Hematopoietic multipotent progenitor cell treated with erythropoietin and hydrocortisone succinate and interleukin-3 and kit ligand, for 15 days (in vitro differentiated cells): ENCODE measurements around the gene PRDM5.

Experiments
- DNase-seq: peaks from one replicate; pipeline ENCODE4 v3.0.0-alpha.2; 2015; ENCODE audit warnings: low spot score

Gene PRDM5

GRCh38 chr4:120819805-120820437, 102.6 kb downstream of the PRDM5 start:
- DNase-seq = no peak

GRCh38 chr4:120816296-120816965, 106.1 kb downstream of the PRDM5 start:
- no peak for DNase-seq

DNA sequence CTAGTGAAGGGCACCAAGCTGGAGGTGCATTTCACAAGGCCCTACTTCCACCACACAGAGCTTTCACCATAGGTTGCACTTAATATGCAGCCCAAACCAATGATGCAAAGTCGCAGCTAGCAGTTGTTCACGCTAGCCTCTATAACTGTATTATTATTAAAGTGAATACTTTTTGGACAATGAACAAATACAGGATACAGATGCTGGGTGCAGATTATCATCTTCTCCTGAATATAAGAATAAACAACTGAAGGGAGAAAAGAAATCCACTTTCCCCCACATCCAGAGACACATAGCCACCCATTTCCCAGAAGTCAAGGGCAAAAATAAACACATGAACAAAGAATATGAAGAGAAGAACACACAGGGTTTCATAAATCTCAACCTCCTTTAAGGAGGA, 107.2 kb downstream of the PRDM5 start:
- DNase-seq = no peak

DNA sequence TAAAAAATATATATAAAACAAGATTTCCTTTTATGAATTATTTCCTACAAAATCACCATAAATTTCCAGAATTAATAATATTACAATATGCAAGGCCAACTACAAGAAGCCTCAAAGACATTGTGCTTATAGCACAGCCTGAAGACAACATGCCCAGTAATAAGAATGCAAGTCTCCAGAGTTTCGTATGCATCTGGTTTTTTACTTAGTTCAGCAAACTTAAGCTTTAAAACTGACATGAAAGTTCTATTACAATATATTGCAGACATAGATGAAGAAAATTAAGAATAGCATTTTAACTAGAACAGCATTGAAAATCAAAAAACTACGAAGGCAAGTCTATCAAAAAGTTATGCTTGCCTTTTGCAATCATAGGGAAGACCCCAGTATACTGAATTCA, 107.6 kb downstream of the PRDM5 start:
- no peak for DNase-seq

DNA sequence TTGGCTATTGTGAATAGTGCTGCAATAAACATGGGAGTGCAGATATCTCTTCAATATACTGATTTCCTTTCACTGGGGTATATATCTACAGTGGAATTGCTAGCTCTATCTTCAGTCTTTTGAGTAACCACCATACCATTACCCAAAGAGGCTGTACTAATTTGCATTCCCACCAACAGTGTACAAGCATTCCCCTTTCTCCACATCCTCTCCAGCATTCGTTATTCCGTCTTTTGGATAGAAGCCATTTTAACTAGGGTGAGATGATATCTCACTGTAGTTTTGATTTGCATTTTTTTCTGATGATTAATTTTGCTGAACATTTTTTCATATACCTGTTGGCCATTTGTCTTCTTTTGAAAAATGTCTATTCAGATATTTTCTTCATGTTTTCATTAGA, 110.3 kb downstream of the PRDM5 start:
- DNase-seq = no peak

GRCh38 chr4:120809518-120809917, 113.0 kb downstream of the PRDM5 start:
- no peak for DNase-seq

GRCh38 chr4:120808475-120809141, 113.9 kb downstream of the PRDM5 start:
- no peak for DNase-seq

DNA sequence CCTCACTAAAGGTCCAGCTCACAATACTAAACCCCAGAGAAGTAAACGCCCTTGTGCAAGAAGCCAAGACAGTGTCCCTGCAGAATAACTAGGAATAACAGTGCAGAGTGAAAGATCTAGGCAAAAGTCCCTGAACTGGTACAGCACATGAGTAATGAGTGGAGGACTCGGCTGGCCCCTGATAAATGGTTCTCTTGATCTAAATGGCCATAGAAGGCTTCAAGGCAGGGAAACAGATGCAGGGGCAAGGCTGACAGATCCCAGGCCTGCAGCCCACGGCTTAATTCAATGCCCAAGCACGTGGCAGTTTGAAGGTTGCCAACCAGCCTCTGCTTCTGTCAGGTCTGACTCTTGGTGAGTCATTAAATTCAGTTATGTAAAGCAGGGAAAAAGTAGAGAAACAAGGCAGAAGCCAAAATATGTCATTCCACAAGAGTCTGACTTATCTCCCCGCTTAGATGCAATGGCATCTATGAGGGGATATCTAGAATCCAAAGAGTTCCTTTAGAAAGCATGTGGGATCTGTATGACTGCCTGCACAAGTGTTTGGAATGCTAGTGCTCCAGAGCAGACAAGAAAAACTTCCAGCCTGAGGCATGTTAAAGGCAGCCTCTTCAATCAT, 121.3 kb downstream of the PRDM5 start:
- DNase-seq = no peak

GRCh38 chr4:120798570-120798969, 124.0 kb downstream of the PRDM5 start:
- DNase-seq = no peak

GRCh38 chr4:120796271-120796670, 126.3 kb downstream of the PRDM5 start:
- no peak for DNase-seq

GRCh38 chr4:120785202-120785601, 137.3 kb downstream of the PRDM5 start:
- DNase-seq = no peak

GRCh38 chr4:120777459-120777858, 145.1 kb downstream of the PRDM5 start:
- DNase-seq = no peak

GRCh38 chr4:120775431-120775830, 147.1 kb downstream of the PRDM5 start:
- DNase-seq = no peak

- no peak for DNase-seq
These were observed 148.9 kb downstream of the PRDM5 start for GRCh38 chr4:120773641-120774040.

- no peak for DNase-seq
These were observed 150.6 kb downstream of the PRDM5 start for GRCh38 chr4:120771907-120772306.

- DNase-seq = no peak
These were observed 151.6 kb downstream of the PRDM5 start for GRCh38 chr4:120770897-120771296.

DNA sequence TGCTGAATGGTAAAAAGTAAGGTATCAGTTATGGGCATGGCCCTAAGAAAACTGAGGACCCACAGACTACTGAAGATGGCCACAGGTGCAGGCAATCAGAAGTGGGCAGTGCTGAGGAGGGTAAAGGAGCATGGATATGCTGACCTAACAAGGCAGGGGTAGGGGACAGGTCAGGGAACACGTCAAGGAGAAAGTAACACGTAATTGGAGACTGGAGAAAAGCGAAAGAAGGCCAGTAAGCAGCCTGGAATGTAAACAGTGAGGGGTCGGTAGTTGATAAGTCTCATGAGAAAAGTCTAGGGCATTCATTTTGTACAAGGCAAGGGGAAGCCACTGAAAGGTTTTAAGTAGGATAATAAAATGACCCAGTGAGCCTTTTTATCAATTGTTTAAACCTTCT, 153.3 kb downstream of the PRDM5 start:
- DNase-seq = no peak

DNA sequence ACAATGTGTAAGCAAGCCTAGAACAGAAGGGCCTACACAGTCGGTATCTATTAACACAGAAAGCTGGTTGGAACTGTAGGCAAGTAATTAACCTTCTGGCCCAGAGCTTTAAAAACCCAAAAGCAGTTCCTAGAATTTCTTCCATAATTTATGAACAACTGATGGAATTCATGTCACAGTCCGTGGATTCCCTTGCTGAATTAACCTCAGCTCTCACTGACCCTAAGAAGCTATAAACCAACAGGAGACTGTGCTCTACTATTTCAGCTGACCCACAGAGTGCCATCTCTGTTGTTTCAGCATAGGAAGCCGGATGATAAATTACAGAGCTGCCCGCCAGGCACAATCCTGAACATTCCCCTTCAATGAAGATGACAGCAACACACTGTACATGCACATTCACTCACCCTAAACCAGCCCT, 157.3 kb downstream of the PRDM5 start:
- no peak for DNase-seq

GRCh38 chr4:120763650-120764049, 158.9 kb downstream of the PRDM5 start:
- DNase-seq = no peak

- DNase-seq = no peak
These were observed 161.5 kb downstream of the PRDM5 start for GRCh38 chr4:120761070-120761469.

GRCh38 chr4:120760047-120760446, 162.5 kb downstream of the PRDM5 start:
- DNase-seq = no peak

DNA sequence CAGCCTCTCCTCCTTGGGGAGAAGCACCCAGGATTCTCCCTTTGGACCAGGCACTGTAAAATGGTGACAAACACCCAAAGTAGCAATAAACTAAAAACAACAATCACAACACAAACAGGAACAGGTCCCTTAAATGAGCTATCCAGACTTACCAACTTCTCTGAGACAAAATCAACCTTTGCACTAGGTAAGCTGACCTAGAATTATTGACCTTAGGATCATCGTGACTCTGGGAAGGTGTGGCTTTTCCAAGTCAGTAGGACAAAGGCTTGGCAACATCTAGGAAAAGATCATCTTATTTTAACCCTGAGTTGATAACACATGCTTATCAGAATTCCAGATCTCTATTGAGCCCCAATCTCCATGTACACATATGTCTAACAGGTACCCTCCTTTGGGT, 166.7 kb downstream of the PRDM5 start:
- no peak for DNase-seq

DNA sequence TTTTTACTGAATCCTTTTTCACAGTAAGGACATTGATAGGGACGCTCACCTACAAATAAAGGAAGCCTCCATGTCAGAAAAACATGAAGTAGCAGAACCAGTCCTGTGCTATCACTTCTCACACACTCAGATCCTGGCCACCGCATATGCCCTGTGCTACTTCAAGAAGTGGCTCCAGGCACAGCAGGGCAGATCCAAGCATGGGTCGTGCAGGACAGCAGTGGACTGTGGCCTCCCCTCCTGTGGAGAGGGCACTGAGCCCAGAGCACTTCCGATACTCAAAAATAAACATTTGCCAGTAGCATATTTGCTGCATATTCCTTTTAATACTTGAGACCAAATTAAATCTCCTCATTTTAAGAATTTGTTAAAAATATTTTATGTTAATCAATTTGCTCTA, 167.9 kb downstream of the PRDM5 start:
- DNase-seq = no peak
